Measurements from ENCODE around the gene DSN1.

The DSN1 gene

GRCh38 chr20:36756496-36756895 is 17.1 kb downstream of the DSN1 start:
- no peak for DNase-seq (ENCODE audit: low read depth in 2 of 2)

GRCh38 chr20:36754656-36755222 is 18.8 kb downstream of the DSN1 start:
- no peak for DNase-seq (ENCODE audit: low read depth in 2 of 2)

DNA sequence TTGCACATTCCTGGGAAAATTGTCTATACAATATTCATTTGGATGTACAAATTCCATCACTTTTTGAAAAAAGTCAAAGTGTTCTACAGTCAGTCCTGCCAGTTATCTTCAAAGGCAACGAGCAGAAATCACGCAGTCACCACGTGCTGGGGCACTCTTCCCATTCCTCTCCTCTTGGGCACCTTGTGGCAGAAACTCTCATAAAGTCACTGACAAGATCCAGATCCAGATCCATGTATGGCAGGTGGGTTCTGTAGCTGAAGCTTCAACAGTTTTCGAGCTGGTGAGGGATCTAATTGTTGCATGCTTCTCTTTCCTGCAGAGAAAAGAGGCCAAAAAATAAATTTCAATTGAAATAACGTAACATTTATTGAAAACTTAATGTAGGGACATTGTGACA is 21.0 kb downstream of the DSN1 start:
- DNase-seq (ENCODE audit: low read depth in 2 of 2): no peak

DNA sequence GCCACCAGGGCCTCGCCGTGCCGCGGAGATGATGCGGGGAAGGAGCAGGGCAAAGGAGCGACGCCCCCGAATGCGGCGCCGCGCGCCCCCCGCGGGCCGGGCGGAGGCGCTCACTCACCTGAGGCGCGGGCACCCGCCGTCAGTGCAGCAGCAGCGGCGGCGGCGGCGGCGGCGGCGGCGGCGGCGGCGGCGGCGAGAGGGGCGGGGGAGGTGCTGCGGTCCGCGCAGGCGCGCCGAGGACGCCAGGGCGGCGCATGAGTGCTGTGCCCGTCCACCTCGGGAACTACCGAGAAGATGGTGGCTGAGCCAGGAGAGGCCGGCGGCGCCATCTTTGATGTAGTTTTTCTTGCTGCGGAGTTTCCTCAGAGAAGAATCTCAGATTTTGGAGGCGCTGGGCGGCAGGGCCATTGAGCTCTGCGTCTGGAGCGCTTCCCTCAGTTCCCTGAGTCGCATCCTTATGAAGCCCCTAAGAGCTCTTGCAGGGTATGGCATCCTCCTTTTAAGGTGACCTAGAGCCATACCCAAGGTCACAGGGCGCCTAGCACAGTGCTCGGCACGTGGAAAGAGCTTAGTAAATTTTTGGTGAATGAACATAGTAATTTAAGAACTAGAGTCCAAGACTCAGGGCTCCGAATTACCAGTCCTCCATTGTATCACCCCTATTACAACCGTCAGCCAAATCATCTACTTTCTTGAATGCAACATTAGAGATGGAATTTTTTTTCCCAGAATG is 27.5 kb downstream of the DSN1 start, which contains the start of gene NDRG3:
Gene NDRG3 (minus strand): TSS at position 164 of the 733 bp plus-strand sequence. CDS start 24,355 bp downstream, outside the sequence.
- DNase-seq (ENCODE audit: low read depth in 2 of 2): peak; percentile 83 to 85

GRCh38 chr20:36745234-36745926 is 28.2 kb downstream of the DSN1 start:
- peak in 1 of 2 donors; percentile 29 for DNase-seq (ENCODE audit: low read depth in 2 of 2)

DNA sequence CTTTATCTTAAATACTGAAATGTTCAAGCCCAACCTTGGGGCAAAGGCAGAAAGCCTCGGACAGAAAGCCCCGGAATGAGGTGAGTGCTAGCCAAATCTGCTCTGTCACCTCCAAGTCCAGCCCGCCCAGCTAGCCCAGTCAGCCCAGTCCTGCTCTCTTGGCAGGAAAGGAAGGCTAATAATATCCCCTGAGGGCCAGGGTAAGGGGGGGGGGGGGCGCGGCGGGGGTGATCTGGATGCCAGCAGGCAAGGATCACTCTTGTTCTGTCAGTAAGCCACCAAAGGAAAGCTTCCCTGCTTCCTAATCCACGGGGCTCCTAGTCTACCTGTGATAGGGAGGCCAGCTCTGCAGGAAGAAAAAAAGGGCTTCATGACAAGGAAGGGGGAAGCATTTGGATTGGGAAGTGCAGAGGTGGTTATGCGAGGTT is 28.8 kb downstream of the DSN1 start:
- DNase-seq (ENCODE audit: low read depth in 2 of 2): no peak

- no peak for DNase-seq (ENCODE audit: low read depth in 2 of 2)
These were observed 29.3 kb downstream of the DSN1 start for GRCh38 chr20:36744243-36744642.

- no peak for DNase-seq (ENCODE audit: low read depth in 2 of 2)
These were observed 31.0 kb downstream of the DSN1 start for GRCh38 chr20:36742558-36742957.

GRCh38 chr20:36741072-36741471 is 32.5 kb downstream of the DSN1 start:
- DNase-seq (ENCODE audit: low read depth in 2 of 2): no peak

GRCh38 chr20:36737183-36737499 is 36.4 kb downstream of the DSN1 start:
- DNase-seq (ENCODE audit: low read depth in 2 of 2): no peak

DNA sequence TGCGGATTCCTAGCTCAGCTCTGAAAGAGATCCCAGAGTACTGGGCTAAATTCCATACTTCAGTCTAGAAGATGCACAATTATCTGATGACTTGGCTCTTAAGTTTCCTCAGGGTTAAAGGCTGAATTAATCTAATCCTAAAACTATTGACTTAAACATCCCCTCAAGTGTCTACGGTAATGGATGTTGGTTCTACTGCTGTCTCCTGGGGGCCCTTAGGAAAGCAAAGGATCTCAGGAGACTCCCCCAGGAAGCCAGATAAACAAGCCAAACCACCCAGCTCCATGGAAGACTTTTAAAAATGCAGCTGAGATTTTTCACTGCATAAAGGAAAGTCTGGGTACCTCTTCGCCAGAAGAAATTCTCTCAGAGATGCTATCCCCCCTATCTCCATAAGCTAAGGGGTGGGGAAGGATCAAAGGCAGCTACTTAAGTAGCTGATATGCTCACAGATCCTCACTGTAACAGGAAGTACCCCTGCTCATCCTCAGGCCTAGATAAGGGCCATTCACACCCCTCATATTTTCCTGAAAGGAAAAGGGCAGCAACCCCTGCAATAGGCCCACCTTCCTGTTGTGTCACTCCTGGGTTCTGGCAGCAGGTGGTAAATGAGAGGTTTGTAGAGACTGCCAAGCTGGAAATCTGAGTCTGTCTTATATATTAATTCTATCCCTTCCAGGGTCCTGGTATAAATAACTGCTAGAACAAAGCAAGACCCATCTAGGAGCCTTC is 36.9 kb downstream of the DSN1 start:
- DNase-seq (ENCODE audit: low read depth in 2 of 2): no peak

GRCh38 chr20:36732456-36732855 is 41.1 kb downstream of the DSN1 start:
- DNase-seq (ENCODE audit: low read depth in 2 of 2): no peak

GRCh38 chr20:36728986-36729385 is 44.6 kb downstream of the DSN1 start:
- DNase-seq (ENCODE audit: low read depth in 2 of 2): no peak

- DNase-seq (ENCODE audit: low read depth in 2 of 2): no peak
These were observed 47.4 kb downstream of the DSN1 start for GRCh38 chr20:36726168-36726567.

DNA sequence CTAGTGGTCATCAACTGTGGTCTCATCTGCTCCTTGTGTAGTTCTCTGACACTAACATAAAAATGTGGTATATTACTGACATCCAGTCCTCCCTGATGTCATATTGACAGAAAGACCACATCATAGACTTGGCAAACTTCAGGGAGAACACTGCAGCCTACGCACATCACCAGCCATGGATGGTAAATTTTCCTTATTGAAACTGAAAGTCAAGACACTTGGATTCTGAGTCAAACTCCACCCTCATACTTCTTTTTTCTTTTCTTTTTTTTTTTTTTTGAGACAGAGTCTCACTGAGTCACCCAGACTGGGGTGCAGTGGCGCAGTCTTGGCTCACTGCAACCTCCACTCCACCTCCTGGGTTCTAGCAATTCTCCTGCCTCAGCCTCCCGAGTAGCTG is 53.1 kb downstream of the DSN1 start:
- DNase-seq (ENCODE audit: low read depth in 2 of 2): peak in 1 of 2 donors; percentile 2

GRCh38 chr20:36717657-36718056 is 55.9 kb downstream of the DSN1 start:
- no peak for DNase-seq (ENCODE audit: low read depth in 2 of 2)

- DNase-seq (ENCODE audit: low read depth in 2 of 2): no peak
These were observed 56.5 kb downstream of the DSN1 start for GRCh38 chr20:36717021-36717420.

GRCh38 chr20:36712775-36713174 is 60.8 kb downstream of the DSN1 start:
- no peak for DNase-seq (ENCODE audit: low read depth in 2 of 2)

GRCh38 chr20:36709126-36709525 is 64.4 kb downstream of the DSN1 start:
- DNase-seq (ENCODE audit: low read depth in 2 of 2): no peak

DNA sequence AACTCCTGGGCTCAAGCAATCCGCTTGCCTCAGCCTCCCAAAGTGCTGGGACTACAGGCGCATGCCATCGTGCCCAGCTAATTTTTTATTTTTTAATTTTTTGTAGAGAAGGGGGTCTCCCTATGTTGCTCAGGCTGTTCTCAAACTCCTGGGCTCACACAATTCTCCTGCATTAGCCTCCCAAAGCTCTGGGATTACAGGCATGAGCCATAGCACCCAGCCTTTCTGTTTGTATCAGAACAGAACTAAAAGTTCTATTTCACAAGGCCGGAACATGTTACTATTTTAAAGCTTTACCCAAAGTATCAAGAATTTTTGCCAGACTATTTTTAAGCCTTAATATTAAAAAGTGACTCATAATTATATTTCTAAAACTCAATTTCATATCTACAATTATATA is 70.0 kb downstream of the DSN1 start:
- no peak for DNase-seq (ENCODE audit: low read depth in 2 of 2)

All from stimulated activated CD4-positive, alpha-beta T cell treated with anti-CD3 and anti-CD28 coated beads, Interleukin-1b, Interleukin-23, amount 100 ng/mL, for 4 hours (primary cell).